Measurements from ENCODE around the gene NAA38. TPM values are rescaled to one million over a fixed set of nuclear protein-coding genes. Genes with fewer than 3 reads are reported as not detected.

The NAA38 gene
- polyA plus RNA-seq, 1 donor (not counting 4 experiments of a cell fraction or from before 2014, with no cell fraction given), result 70.9 TPM

DNA sequence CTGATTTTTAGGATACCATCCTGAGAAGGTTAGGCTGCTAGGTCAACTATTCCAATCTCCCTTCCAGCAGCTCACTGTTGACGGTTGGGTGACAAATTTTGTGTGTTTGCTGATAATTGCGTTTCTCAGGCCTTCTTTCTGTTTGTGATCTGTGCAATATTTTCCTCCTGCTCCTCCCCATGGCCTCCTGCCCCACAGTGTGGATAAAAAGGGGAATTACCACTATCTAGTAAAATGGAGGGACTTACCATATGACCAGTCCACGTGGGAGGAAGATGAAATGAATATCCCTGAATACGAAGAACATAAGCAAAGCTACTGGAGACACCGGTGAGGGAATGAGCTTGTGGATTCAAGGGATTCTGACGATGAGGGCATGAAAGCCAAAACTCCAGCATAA is 40.4 kb upstream of the NAA38 start:
- TF ChIP-seq, protein P1, sequence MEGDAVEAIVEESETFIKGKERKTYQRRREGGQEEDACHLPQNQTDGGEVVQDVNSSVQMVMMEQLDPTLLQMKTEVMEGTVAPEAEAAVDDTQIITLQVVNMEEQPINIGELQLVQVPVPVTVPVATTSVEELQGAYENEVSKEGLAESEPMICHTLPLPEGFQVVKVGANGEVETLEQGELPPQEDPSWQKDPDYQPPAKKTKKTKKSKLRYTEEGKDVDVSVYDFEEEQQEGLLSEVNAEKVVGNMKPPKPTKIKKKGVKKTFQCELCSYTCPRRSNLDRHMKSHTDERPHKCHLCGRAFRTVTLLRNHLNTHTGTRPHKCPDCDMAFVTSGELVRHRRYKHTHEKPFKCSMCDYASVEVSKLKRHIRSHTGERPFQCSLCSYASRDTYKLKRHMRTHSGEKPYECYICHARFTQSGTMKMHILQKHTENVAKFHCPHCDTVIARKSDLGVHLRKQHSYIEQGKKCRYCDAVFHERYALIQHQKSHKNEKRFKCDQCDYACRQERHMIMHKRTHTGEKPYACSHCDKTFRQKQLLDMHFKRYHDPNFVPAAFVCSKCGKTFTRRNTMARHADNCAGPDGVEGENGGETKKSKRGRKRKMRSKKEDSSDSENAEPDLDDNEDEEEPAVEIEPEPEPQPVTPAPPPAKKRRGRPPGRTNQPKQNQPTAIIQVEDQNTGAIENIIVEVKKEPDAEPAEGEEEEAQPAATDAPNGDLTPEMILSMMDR (optimal IDR thresholded peaks at IDR 0.05 in 1 of 3, IDR thresholded peaks at IDR 0.05 in 1 of 3, conservative IDR thresholded peaks at IDR 0.05 in 1 of 3; ENCODE audit: extremely low read depth in 1 of 3, insufficient read depth in 2 of 3, low read length in 3 of 3), result peak in 2 of 3 experiments; percentile 45 to 48
- TF ChIP-seq EZH2 (IDR thresholded peaks at IDR 0.05; ENCODE audit: low read length), result no peak
- FAIRE-seq, result no peak
- no peak for DNase-seq (ENCODE audit: low read depth, low spot score)
- no peaks in the 10 kb centered on the region for H4K20me1 ChIP-seq (ENCODE audit: control insufficient read depth, extremely low read depth, insufficient read depth, low read length)
- no peak overlapping the region for H3K9ac ChIP-seq (ENCODE audit: control insufficient read depth, extremely low read depth, insufficient read depth, low read length)
- H3K27ac ChIP-seq (ENCODE audit: control insufficient read depth, insufficient read depth, low read length), result no peak overlapping the region
- no peaks in the 10 kb centered on the region for H3K79me2 ChIP-seq (ENCODE audit: control insufficient read depth, insufficient read depth, low read length)
- no peaks in the 10 kb centered on the region for H3K9me3 ChIP-seq (ENCODE audit: control insufficient read depth, low read depth, low read length)
- dilution Hi-C loops (cut with MboI; ENCODE audit: extremely low pct_ligation_motif_present, low sequenced_read_pairs), result no loop called here
- no peaks in the 10 kb centered on the region for H3K9me1 ChIP-seq (ENCODE audit: control insufficient read depth, extremely low read depth, insufficient read depth, low read length)
- no peak overlapping the region for H2AFZ ChIP-seq (ENCODE audit: control insufficient read depth, low read length)
- H3K4me2 ChIP-seq (ENCODE audit: control insufficient read depth, extremely low read depth, insufficient read depth, low read depth, low read length), result no peak overlapping the region
- no peaks in the 10 kb centered on the region for H3K4me1 ChIP-seq (ENCODE audit: control insufficient read depth, extremely low read depth, insufficient read depth, low read length)
- H3K27me3 ChIP-seq (ENCODE audit: control insufficient read depth, extremely low read depth, insufficient read depth, low read length), result no peaks in the 10 kb centered on the region
- peaks cover 40 to 59% of the 10 kb centered on the region in 2 experiments for H3K36me3 ChIP-seq (ENCODE audit: control insufficient read depth in 2 of 2, extremely low read depth in 1 of 2, insufficient read depth in 2 of 2, low read length in 2 of 2)
- H3K4me3 ChIP-seq (ENCODE audit: control insufficient read depth in 2 of 3, extremely low read depth in 1 of 3, insufficient read depth in 2 of 3, low read depth in 1 of 3, low read length in 3 of 3), result no peak overlapping the region

DNA sequence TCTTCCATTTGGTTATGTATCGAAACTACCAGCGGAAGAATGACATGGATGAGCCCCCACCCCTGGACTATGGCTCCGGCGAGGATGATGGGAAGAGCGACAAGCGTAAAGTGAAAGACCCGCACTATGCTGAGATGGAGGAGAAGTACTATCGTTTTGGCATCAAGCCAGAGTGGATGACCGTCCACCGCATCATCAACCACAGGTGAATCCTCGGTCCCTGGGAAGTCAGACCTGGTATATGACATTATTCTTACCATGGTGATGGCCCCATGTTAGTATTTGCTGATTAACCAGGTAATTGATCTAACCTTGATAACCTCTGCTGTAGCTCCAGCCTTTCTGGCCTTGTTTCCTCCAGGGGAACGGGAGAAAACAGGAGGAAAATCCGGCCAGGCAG is 39.7 kb upstream of the NAA38 start:
- DNase-seq (ENCODE audit: low read depth, low spot score), result no peak
- H4K20me1 ChIP-seq (ENCODE audit: control insufficient read depth, extremely low read depth, insufficient read depth, low read length), result no peaks in the 10 kb centered on the region
- H3K9me1 ChIP-seq (ENCODE audit: control insufficient read depth, extremely low read depth, insufficient read depth, low read length), result no peaks in the 10 kb centered on the region
- H2AFZ ChIP-seq (ENCODE audit: control insufficient read depth, low read length), result no peak overlapping the region
- TF ChIP-seq, protein P1 (optimal IDR thresholded peaks at IDR 0.05 in 1 of 3, IDR thresholded peaks at IDR 0.05 in 1 of 3, conservative IDR thresholded peaks at IDR 0.05 in 1 of 3; ENCODE audit: extremely low read depth in 1 of 3, insufficient read depth in 2 of 3, low read length in 3 of 3), result no peak
- TF ChIP-seq EZH2 (IDR thresholded peaks at IDR 0.05; ENCODE audit: low read length), result no peak
- no peak overlapping the region for H3K27ac ChIP-seq (ENCODE audit: control insufficient read depth, insufficient read depth, low read length)
- H3K4me2 ChIP-seq (ENCODE audit: control insufficient read depth, extremely low read depth, insufficient read depth, low read depth, low read length), result no peak overlapping the region
- H3K27me3 ChIP-seq (ENCODE audit: control insufficient read depth, extremely low read depth, insufficient read depth, low read length), result no peaks in the 10 kb centered on the region
- H3K9me3 ChIP-seq (ENCODE audit: control insufficient read depth, low read depth, low read length), result no peaks in the 10 kb centered on the region
- no peak for FAIRE-seq
- H3K9ac ChIP-seq (ENCODE audit: control insufficient read depth, extremely low read depth, insufficient read depth, low read length), result no peak overlapping the region
- no peak overlapping the region for H3K4me3 ChIP-seq (ENCODE audit: control insufficient read depth in 2 of 3, extremely low read depth in 1 of 3, insufficient read depth in 2 of 3, low read depth in 1 of 3, low read length in 3 of 3)
- peaks cover 39 to 58% of the 10 kb centered on the region in 2 experiments for H3K36me3 ChIP-seq (ENCODE audit: control insufficient read depth in 2 of 2, extremely low read depth in 1 of 2, insufficient read depth in 2 of 2, low read length in 2 of 2)
- dilution Hi-C loops (cut with MboI; ENCODE audit: extremely low pct_ligation_motif_present, low sequenced_read_pairs), result no loop called here
- H3K4me1 ChIP-seq (ENCODE audit: control insufficient read depth, extremely low read depth, insufficient read depth, low read length), result no peaks in the 10 kb centered on the region
- no peaks in the 10 kb centered on the region for H3K79me2 ChIP-seq (ENCODE audit: control insufficient read depth, insufficient read depth, low read length)
